GM20431 (cell line): ENCODE results near the gene EPAS1.

Source experiments
- in situ Hi-C: fragments of 300-500 bp; cut with MseI, MboI; formaldehyde crosslinking; loops from one replicate; pipeline ENCODE4 v1.15.0; 2020; ENCODE audit warnings: low sequenced_read_pairs; ENCODE audit not compliant: unreplicated experiment

EPAS1 gene

GRCh38 chr2:46296840-46297545 is at the start of gene EPAS1:
EPAS1 (plus strand) TSS chr2:46297407; CDS start chr2:46297912, 505 bp downstream.
- in situ Hi-C loops: no loop called here

DNA sequence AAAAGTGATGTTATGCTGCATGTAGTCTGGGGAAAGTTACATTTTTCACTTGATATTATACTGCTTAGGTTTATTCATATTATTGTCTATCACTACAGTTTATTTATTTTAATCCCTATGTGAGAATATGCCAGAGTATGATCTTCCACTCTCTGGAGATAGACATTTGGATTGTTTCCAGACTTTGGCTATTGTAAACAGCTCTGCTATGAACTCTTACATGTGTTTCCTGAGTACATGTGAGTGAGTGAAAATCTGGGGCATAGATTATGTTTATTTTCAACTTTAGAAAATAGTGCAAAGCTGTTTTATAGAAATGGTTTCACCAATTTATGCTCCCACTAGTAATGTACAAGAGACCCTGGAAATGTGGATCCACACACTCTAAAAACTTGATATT is 49.0 kb upstream of the EPAS1 start:
- in situ Hi-C loops: no loop called here

- in situ Hi-C loops: no loop called here
Observed at GRCh38 chr2:46249654-46250053, 47.6 kb upstream of the EPAS1 start.

DNA sequence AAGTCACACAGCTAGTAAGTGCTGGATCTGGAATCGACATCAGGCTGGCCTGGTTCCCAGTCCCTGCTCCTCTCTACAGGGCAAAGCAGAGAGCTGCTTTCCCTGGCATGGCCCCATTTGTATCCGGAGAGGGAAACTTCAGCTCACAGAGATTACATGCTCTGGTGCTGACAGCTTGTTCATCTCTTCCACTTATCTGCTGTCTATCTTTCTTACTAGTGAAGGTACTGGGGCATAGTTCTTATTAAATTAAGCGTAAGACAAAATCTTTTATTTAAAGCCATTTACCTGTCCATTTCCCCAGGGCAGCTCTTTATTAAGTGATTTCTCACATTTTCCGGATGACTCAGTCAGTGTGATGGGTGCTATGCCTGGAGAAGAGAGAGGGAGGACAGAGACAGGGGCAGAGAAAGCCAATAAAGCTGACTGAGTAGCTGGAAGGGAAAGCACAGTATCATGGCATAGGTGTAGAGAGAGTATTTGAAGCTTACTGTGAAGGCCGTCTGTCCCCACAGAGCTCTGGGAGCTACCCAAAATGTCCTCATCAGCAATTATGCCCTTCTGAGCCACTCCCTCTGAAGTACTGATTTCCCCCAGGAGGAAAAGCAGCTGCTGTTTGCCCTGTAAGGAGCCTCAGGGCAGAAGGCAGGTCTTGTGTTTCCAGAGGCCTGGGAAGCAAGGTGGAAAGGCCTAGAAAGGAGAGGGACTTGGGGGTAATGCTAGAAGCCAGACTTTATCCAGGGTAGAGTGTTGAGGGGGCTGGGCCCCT is 44.1 kb upstream of the EPAS1 start:
- in situ Hi-C loops: no loop called here

GRCh38 chr2:46254474-46254873 is 42.7 kb upstream of the EPAS1 start:
- in situ Hi-C loops: no loop called here

GRCh38 chr2:46256563-46257142 is 40.6 kb upstream of the EPAS1 start:
- in situ Hi-C loops: no loop called here

GRCh38 chr2:46257476-46257875 is 39.7 kb upstream of the EPAS1 start:
- in situ Hi-C loops: no loop called here

- in situ Hi-C loops: no loop called here
Observed at GRCh38 chr2:46257980-46258379, 39.2 kb upstream of the EPAS1 start.

DNA sequence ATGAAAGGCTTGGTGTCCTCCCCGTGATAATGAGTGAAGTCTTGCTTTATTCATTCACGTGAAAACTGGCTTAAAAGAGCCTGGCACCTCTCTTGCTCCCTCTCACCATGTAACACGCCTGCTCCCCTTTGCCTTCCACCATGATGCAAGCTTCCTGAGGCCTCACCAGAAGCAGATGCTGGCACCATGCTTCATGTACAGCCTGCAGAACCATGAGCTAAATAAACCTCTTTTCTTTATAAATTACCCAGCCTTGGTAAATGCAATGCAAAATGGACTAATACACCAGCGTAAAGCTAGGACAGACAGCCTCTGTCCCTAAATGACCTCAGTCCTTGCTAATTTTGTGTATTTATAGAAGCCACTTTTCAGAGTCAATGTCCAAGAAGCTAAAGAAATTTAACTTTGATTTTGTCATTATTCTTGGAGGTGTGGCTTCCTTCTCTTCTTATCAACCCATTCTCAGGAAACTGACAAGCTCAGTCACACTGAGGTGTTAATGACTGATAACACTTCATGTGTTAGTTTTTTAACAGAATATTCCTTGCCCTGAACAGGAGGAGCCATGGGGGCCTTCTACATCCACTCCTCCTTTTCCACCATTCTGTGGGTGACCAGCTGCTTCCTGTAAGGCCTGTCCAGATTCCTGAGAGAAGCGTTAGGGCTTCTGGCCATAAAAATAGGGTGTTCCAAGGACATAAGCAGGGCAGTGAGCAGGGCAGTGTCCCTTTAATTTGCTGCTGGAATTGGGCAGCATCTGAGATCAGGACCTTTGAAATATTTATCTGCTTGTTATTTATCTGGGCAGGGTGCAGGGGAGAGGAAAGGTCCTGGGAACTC is 38.0 kb upstream of the EPAS1 start:
- in situ Hi-C loops: no loop called here

GRCh38 chr2:46259777-46260168 is 37.4 kb upstream of the EPAS1 start:
- in situ Hi-C loops: no loop called here

- in situ Hi-C loops: no loop called here
Observed at GRCh38 chr2:46260305-46260704, 36.9 kb upstream of the EPAS1 start.

DNA sequence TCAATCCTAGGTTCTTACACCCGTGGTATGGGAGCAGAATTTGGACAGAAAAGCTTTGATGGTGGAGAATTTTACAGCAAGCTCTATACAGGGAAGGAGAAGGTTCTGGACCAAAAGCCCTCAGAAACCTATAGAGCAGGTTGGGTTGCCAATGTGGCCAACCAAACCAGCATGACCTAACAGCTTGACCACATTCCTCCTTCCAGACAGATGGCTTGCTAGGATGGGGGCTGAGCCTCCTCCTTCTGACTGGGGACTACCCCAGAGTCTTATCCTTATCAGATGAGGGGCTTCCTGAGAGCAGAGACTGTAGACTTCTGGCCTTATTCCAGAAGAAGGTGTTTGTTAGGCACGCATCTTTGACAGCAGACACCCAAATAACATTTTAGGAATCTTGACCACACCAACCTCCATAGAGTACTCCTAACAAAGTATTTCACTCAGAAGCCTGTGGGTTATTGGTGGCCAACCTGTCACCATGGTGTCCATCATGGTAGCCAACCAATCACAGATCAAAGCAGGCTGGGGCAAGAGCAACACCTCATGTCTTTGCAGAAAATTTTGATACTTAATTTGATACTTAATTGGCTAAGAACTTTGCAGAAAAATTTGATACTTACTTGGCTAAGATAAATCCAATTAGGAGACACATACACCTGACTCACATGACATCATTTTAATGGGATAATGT is 34.8 kb upstream of the EPAS1 start:
- in situ Hi-C loops: no loop called here

- in situ Hi-C loops: no loop called here
Observed at GRCh38 chr2:46263347-46263746, 33.9 kb upstream of the EPAS1 start.

- in situ Hi-C loops: no loop called here
Observed at GRCh38 chr2:46264447-46264846, 32.8 kb upstream of the EPAS1 start.

DNA sequence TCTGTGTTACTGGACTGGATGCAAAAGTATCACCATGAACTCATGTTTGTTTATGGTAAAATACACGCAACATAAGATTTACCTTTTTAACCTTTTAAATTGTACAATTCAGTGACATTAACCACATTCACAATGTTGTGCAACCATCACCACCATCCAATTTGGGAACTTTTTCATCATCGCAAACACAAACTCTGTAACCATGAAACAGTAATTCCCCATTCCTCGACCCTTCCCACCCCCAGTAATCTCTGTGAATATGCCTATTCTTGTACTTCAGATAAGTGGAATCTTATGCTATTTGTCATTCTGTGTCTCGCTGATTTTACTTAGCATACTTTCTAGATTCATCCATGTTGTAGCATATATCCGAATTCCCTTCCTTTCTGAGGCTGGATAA is 31.1 kb upstream of the EPAS1 start:
- in situ Hi-C loops: no loop called here

DNA sequence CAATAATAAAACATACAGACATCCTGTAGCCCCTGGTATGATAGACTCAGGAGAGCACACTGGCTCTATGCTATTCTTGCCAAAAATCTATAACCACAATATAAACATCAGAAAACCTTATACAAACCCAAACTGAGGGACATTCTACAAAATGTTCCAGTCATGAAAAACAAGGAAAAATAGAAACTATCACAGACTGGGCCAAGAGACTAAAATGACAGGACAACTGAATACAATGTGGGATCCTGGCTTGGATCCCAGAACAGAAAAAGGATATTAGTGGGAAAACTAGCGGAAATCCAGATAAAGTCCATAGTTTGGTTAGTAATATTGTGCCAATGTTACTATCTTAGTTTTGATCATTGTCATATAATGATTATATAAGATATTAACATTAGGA is 29.6 kb upstream of the EPAS1 start:
- in situ Hi-C loops: no loop called here

DNA sequence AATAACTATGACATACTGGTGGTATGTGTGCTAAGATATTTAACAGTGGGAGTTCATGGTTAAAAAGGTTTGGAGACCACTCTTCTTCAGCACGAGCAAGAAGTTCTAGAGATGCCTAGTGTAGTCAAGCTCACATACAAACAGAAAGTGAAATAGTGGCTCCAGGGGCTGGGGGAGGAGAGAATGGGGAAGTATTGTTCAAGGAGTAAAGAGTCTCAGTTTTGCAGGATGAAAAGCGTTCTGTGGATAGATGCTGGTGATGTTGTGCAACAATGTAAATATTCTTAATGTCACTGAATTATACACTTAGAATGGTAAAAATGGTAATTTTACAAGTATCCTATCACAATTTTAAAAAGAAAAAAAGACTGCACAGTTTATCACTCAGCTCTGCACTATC is 29.0 kb upstream of the EPAS1 start:
- in situ Hi-C loops: no loop called here

DNA sequence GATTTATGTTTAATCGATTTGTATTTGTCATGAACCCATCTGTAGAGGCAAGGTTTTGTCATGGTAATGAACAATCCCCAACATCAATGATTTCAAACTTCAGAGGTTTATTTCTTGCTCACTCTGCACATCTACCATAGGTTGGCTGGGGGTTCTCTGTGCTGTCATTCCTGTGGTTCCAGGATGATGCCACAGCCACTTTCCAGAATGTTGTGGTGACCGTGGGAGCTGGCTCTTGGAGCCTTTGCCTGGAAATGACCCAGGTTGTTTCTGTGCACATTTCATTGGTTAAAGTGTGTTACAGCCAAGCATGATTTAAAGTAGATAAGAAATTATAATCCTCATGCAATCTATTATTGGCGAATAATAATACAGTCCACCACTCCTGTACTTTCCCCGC is 28.2 kb upstream of the EPAS1 start:
- in situ Hi-C loops: no loop called here

- in situ Hi-C loops: no loop called here
Observed at GRCh38 chr2:46269544-46270273, 27.5 kb upstream of the EPAS1 start.
